CD4-positive, alpha-beta T cell treated with Interferon alpha-2 for 1 hour (primary cell): ENCODE results near the gene RASA2.
"Not testable (repeated sequence)": the region's sequence is repeated elsewhere in the genome, so short reads cannot be mapped to it uniquely, and the experiment has no call there.

ENCODE experiments used
- DNase-seq, 2 donors: peaks; one replicate each; pipeline ENCODE4 v3.0.0-alpha.2; 2020 to 2022

RASA2 gene

DNA sequence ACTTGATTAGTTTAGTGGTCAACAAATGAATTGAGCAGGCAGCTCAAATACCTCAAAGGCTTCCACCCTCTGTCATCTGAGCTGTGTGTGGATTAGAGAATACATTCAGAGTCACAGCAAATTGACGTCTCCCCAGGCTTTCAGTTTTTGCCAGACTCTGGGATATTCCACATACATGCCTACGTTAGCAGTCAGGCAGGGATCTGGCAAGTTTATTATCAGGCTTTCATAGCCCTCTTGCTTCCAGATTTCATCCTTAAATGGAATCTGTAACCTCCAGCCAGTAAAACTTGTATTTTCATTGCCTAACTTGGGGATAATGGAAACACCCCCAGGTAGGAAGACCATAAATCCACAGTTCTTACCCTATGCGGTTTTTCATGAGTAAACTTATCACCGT lies 115.9 kb downstream of the RASA2 start:
- no peak for DNase-seq

DNA sequence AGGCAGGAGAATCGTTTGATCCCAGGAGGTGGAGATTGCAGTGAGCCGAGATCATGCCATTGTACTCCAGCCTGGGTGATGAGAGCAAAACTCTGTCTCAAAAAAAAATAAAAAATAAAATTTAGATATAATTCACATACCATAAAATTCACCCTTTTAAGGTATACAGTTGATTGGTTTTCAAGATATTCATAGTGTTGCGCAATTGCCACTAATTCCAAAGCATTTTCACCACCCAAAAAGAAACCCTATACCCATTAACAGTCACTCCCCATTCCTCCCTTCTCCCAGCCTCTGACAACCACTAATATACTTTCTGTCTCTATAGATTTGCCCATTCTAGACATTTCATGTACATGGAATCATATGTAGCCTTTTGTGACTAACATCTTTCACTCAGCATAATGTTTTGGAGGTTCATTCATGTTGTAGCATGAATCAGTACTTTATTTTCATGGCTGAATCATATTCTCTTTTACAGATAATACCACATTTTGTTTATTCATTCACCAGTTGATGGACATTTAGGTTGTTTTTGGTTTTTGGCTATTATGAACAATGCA lies 116.7 kb downstream of the RASA2 start:
- no peak for DNase-seq

DNA sequence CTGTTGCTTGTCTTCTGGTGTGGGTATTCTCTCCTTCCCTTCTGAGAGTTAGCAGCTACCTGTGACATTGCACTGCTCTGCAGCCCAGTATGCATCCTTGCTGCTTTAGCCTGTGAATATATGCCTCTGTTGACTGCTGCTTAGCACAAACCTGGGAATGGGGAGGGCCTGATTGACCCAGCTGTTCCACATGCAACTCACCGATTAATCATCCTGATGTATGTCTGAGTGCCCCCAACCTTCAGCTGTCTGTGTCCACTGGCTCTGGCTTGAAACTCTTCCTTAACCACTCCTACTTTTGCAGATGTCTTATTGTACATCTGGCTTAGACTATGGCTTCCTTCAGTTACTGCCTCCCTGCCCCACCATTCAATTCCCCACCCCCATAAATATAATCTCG lies 119.1 kb downstream of the RASA2 start:
- DNase-seq: no peak

DNA sequence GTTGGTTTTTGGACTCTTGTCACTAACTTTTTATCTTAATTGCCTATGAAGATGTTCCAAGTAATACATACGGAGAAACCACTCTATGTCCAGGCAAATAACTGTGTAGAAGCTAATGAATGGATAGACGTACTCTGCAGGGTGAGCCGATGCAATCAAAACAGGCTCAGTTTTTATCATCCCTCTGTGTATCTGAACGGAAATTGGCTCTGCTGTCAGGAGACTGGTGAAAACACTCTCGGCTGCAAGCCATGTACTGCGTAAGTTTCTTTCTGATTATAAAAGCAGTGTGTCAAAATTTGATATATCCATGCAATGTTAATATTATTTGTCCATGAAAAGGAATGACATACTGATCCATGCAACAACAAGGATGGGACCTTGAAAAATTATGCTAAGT lies 121.6 kb downstream of the RASA2 start:
- no peak for DNase-seq

DNA sequence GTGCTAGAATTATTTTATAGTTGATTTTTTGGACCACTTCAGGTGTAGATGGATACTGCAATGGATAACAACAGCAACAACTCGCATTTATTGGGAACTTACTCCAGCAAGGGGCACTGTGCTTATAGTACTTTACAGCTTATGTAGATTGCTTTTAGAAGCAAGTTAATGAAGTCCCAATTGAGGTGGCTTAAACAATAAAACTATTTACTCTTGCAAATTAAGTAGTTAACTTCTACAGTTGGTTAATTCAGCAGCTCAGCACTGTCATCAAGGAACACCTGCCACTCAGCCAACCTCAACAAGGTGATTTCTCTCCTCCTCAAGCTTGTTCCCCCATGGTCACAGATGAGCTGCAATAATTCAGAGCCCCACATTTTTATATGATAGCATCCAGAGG lies 124.1 kb downstream of the RASA2 start:
- DNase-seq: no peak

DNA sequence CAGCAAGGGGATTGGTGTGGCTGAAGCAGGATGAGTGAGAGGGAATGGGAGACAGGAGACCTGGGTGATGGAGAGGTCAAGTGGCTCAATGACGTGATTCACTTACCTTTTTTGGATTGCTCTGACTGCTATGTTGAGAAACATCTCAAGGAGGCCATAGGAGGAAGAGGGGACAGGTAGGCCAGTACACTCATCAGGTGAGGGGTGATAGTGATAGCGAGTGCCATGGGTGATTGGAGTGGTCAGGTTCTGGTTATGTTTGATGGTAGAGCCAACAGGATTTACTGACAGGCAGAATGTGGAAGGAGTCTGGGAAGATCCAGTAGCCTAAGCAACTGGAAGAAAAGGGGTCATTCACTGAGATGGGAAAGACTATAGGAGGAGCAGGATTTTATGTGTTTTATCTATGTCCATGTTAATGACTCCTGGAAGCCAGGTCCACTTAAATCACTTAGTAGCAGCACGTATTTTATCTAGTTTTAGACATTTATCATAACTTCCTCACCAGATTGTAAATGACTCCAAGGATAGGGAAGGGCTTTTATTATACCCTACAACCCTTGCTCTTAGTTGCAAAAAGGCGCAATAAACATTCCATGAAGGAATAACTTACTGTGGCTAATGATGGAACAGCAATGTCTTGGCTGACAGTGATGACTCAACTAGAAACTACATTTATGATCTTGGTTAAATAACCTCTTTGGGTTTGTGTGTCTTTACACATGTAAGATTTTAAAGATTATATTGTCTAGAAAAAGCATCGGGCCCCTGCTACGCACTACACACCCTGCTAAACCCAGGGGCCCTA lies 131.5 kb downstream of the RASA2 start:
- no peak for DNase-seq

DNA sequence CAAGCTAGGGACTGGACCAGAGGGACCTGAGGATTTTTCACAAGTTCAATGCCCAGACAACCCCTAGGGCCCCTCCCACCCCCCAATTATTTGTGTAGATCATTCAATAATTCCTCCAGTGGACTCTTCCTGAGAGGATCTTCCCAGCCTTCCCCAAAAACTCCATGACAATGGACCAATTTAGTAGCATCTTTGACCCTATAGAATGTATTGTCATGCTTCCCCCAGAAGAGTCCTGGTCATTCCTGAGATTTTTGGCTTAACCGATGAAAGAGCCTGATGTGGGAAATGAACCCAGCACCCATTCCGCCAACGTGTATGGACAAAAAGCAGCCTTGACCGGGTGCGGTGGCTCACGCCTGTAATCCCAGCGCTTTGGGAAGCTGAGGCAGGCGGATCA lies 132.1 kb downstream of the RASA2 start:
- no peak for DNase-seq

DNA sequence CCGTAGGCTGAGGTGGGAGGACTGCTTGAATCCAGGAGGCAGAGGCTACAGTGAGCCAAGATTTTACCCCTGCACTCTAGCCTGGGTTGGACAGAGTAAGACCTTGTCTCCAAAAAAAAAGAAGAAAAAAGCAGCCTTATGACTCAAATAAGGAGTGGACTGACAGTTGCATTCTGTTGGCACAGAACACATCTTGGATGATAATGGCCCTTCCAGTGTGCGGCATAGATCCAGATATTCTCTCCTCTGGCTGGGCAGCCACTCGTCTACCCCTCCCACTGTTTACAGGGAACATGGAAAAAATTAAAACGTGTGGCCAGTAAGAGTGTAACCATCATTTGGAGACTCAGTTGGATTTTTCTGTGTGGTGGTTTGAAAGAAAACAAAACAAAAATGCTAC lies 132.6 kb downstream of the RASA2 start:
- no peak for DNase-seq

DNA sequence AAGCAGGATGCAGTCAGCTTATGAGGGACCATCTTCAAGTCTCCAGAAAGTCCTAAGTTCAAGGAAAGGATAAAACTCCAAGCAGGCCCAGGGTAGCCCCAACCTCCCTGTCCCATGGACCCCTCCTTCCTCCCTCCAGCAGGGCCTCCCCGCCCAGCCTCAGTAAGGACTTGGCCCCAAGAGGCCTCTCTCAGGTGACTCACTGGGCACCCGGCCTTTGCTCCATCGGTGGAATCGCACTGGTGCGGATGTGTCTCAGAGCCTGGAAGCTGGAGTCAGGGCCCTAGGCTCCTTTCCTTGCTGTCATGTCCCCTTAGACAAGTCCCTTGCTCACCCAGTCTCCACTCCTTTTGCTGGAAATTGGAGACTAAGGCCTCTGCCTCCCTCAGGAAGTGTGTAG lies 136.9 kb downstream of the RASA2 start:
- DNase-seq: no peak

DNA sequence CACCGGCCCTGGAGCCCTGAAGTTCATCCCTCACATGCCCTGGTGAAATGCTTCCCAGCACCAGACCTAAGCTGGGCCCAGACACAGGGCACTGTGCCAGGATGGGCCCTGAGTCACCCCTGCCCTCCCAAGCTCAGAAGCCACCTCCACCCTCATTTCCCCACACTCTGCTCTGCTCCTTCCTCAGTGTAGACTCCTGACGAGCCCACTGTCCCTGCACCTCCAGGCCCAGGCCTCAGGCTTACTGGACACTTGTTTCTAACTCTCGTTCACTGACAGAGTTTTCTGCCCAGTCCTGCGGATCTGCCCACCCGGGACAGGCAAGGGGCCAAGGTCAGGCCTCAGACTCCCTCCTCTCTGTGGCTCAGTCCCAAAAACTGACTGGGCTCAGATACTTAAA lies 138.7 kb downstream of the RASA2 start:
- no peak for DNase-seq

DNA sequence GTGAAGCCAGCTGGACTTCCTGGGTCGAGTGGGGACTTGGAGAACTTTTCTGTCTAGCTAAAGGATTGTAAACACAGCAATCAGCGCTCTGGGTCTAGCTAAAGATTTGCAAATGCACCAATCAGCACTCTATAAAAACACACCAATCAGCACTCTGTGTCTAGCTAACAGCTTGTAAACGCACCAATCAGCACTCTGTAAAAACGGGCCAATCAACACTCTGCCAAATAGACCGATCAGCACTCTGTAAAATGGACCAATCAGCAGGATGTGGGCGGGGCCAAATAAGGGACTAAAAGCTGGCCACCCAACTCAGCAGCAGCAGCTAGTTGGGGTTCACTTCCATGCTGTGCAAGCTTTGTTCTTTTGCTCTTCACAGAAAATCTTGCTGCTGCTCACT lies 141.5 kb downstream of the RASA2 start:
- not testable (repeated sequence) for DNase-seq

DNA sequence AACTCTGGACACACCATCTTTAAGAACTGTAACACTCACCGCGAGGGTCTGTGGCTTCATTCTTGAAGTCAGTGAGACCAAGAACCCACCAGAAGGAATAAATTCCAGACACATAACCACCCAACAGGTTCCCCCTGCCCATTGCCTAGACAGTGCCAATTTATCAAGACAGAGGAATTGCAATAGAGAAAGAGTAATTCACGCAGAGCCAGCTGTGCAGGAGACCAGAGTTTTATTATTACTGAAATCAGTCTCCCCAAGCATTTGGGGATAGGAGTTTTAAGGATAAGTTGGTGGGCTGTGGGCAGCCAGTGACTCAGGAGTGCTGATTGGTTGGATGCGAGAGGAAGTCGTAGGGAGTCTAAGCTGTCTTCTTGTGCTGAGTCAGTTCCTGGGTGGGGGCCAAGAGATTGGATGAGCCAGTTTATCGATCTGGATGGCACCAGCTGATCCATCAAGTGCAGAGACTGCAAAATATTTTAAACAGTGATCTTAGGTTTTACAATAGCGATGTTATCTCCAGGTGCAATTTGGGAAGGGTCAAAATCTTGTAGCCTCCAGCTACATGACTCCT lies 142.1 kb downstream of the RASA2 start:
- not testable (repeated sequence) for DNase-seq

DNA sequence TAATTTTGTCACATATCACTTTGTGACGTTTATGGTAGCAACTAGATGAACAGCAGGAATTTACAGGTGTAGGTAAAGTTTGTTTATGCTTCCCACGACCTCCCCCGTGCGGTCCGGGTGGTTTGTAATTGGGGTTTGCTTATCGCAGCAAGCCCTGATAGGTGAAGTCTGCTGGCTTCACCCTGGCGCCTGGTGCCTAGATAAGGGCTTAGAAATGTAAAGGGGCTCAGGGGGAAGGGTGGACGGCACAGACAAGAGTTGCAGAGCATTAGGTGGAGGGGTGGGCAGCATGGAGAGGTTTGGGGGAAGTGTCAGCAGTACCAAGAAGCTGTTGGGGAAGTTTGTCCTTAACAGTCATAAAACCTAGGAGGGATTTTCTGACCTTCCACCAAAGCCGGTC lies 143.1 kb downstream of the RASA2 start:
- DNase-seq: no peak

DNA sequence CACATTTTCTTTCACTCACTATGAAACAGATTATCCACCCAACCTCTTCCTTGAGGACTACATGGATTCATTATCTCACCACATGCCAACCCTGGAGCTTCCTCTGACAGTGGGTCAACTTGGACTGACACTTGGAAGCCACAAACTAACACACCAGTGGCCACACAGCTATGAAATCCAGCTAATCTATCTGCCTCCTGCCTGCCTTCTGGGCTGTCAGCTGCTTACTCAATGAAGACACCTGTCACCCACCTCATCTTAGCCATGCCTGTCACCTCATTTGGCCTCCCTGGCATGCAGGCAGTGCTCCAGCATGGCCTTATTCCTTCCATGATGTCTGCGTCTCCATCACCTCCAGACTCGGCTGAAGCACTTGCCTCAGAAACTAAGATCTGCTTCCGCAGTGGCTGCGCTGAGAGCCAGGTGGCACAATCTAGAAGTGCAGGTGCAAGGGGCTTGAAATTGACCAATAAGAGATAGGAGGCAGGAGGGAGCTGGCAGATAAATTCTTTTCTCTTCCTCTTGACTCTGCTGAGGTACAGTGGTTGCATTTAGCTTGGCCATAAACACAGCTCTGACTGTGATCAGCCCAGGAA lies 146.1 kb downstream of the RASA2 start:
- no peak for DNase-seq

DNA sequence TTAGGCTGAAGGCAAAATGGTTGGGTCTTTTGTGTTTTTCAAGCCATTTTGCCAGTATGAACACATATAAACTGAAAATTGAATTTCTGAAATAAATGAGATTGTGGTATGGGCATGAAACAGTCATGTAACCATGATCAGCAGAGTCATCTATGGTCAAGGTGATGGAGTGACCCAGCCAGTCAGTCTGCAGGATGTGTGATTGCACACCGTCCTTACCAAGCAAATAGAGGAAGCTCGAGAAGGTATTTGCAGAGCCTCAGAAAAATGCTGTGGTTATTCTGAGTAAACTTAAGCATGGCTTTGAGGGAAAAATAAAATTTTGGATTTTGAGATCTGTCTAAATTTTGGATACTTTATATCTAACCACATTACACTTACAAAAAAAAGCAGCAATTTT lies 155.4 kb downstream of the RASA2 start:
- DNase-seq: no peak

DNA sequence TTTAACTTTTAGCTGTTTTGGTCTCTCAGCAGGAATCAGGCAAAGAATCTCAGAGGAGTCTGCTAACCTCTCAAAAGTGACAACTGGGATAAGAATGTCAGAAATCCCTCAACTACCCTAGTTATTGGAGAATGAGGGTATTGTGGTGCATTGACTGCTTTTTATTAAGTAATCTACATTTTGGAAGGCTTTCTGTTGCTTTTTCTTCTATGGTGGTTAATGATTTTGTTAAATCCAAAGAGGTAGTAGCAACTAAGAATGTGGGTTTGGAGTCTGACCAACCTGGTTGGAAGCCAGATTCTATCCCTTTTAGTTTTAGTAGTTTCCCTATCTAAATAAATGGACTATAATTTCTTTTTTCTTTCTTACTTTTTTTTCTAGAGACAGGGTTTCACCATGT lies 156.6 kb downstream of the RASA2 start:
- no peak for DNase-seq

DNA sequence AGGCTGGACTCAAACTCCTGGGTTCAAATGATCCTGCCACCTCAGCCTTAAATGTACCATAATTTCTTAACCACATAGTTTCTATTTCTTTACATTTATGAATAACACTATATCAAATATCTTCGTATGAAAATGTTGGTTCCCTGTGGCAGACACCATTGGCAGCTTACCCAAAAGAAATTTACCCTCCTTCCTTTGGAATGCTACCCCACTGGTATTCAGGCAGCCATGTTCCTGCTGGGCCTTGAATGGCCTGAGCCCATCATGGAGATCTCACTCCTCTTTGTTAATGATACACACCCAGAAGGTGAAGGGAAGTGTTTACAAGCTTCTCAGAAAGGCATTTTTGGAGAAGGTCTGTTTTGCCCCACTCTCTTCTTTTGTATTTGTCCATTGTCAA lies 157.0 kb downstream of the RASA2 start:
- no peak for DNase-seq

DNA sequence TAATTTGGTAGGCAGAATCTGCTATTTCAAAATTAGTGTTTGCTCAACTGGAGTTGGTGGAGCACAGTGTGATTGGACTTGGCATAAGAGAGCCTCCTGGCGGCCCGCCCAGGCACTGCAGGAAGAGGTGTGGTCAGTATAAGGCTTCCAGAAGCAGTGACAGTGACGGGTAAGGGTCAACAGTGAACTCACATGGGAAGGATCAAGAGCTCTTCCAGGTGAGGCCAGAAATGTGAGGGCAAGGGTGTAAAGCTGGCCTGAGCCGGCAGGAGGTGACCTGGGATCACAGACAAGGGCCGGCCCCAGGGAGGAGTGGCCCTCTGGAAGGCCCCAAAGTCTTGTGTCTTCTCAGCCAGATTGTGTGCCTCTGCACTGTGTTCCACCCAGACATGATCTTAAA lies 158.1 kb downstream of the RASA2 start:
- peak; percentile 68 to 73 for DNase-seq

DNA sequence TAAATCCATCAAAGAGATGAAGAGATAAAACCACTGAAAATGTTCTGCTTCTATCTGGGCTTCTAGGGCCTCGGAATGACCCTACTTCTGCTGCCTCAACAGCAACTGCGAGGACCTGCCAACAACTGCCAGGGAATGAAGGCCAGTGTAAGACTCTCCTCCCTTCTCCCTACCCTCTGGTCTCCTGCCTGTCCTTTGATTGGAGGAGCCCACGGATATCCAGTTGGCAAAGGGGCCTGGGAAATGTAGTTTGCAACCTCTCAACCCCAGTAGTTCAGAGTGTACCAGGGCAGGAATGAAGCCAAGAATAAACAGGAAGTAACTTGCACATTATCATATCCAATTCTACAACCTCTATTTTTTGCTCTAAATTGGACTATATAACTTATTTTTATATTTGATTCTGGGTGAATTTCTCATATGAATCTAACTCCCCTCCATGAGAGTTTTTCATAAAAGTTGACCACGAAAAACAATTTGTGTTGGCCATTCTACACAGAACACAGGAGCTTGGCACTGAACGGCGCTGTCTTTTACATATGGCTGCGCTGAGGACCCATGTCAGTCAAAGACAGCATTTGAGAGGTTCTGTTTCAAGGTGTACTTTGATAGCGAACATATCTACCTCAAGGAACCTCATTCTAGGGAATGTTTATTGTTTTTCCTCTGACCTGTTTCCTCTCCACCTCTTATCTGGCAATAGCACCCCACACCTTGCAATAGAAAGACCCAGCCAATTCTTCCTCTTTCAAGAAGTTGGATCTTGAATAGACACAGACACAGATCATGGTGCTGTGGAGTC lies 160.1 kb downstream of the RASA2 start:
- DNase-seq: peak; percentile 13 to 43

DNA sequence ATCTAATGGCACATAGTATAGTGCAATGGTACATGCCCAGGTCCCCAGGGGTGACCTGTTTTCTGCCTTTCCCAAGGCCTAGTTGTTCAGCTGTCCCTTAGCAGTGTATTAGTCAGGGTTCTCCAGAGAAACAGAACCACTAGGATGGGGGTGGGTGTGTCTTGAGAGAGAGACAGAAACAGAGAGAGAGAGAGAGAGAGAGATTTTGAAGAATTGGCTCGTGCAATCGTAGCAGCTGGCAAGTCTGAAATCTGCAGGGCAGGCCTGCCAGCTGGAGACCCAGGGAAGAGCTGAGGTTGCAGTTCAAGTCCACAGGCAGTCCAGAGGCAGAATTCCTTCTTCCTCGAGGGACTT lies 160.7 kb downstream of the RASA2 start:
- no peak for DNase-seq

DNA sequence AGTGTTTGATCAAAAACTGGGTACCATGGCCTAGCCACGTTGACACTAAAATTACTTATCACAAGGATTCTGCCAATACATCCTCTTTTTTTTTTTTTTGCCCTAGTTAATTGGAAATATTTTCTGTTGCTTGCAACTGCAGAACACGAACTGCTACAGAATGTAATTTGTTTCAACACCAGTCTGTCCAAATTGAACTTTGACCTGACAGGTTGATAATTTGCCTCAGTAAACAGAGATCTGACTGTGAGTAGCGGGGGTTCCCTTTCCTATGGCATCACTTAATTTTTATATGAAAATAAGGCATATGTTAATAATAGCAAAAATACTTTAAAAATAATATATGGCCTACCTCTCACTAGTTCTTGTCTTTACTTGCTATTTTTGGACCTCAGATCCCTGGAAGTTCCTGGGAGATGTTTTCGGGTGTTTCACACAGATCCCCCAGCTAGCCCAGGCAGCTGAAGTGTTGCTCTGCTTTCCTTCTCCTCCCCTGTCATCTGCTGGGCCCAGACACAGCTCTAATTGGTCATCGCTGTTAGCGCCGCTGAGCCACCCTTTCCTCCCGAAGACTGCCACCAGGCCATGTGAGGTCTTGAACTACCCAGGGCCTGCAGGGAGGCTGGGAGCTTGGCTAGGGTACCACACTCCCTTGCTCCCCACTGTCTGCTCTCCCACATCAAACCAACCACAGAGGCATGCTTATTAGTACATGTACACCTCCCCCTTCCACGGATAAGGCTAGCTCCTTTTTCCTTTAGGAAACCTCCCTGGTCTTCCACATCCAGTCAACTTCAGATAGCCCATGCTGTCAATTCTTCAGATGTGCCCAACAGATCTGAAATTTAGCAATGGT lies 161.5 kb downstream of the RASA2 start:
- no peak for DNase-seq

DNA sequence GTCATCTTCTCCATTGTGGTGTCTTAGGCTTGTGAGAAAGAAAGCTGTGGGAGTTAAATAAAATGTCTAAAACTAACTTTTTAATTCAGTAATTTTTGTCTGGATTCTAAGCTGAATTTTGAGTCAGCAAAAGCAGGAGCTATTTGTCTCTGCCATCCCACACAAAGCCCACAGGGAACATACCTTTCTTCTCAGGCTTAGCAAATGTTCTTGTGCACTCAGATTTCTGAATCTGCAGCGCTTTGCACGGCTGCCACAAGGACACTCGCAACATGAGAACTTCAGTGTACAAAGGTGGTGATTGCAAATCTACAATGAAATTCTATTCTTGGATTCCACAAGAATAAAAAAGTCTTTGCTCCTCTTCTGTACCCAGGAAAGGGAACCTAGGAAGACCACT lies 163.0 kb downstream of the RASA2 start:
- DNase-seq: no peak
